ENCODE data around the gene PTPN23.
A peak's percentile ranks its signal among the peaks of the same experiment; 100 is the strongest.
"Not testable (repeated sequence)": the region's sequence is repeated elsewhere in the genome, so short reads cannot be mapped to it uniquely, and the experiment has no call there.

PTPN23 gene, protein sequence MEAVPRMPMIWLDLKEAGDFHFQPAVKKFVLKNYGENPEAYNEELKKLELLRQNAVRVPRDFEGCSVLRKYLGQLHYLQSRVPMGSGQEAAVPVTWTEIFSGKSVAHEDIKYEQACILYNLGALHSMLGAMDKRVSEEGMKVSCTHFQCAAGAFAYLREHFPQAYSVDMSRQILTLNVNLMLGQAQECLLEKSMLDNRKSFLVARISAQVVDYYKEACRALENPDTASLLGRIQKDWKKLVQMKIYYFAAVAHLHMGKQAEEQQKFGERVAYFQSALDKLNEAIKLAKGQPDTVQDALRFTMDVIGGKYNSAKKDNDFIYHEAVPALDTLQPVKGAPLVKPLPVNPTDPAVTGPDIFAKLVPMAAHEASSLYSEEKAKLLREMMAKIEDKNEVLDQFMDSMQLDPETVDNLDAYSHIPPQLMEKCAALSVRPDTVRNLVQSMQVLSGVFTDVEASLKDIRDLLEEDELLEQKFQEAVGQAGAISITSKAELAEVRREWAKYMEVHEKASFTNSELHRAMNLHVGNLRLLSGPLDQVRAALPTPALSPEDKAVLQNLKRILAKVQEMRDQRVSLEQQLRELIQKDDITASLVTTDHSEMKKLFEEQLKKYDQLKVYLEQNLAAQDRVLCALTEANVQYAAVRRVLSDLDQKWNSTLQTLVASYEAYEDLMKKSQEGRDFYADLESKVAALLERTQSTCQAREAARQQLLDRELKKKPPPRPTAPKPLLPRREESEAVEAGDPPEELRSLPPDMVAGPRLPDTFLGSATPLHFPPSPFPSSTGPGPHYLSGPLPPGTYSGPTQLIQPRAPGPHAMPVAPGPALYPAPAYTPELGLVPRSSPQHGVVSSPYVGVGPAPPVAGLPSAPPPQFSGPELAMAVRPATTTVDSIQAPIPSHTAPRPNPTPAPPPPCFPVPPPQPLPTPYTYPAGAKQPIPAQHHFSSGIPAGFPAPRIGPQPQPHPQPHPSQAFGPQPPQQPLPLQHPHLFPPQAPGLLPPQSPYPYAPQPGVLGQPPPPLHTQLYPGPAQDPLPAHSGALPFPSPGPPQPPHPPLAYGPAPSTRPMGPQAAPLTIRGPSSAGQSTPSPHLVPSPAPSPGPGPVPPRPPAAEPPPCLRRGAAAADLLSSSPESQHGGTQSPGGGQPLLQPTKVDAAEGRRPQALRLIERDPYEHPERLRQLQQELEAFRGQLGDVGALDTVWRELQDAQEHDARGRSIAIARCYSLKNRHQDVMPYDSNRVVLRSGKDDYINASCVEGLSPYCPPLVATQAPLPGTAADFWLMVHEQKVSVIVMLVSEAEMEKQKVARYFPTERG (N-terminal part only)

DNA sequence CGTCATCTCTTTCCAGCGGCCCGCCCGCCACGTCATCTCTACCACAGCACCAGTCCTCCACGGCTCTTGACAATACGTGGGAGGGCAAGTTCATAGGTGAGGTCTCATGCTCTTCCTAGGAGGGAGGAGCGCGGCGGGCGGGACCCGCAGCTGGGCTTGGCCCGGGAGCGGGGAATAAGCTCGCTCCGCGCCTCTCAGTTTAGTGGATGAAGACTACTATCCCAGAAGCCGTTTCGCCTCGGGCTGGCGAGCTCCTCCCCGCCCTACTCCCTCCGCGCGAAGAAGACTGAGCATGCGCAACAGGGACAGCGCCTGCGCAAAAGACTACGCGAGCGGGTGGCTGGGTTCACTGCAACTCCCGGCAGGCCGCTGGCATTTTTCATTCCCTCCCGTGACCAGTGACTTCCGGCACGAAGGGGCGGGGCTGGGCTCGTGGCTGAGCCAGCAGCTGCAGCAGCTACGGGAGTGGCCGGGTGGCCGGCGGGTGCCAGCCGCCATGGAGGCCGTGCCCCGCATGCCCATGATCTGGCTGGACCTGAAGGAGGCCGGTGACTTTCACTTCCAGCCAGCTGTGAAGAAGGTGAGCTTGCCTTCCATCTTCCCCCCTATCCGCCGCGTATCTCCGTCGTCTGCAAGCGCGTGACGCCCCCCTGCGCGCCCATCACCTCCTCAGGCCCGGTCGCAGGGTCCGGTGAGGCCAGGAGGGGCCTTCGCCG, at the start of gene PTPN23:
PTPN23 (plus strand) TSS at position 421 of the 716 bp plus-strand sequence; CDS start at position 497, 76 bp downstream.
- DNase-seq (ENCODE audit: low read depth in 2 of 2), result peak; percentile 94 to 96

DNA sequence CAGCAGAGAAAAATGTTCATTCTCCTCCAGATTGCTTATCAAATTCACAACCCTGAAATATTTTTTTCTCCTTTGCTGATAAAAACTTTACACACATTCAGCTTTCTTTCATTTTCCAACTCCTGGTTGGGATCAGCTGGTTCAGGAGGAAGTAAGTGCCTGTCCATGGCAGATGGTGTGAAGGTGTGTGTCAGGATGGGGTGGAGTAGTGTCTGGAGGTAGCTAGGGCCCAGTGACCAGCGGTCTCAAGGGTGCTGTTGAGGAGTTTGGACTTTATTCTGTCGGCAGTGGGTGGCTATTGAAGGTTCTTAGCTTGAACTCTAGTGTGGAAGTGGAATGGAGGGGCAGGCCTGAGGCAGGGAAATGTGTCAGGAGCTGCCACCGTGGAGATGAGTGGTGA, 46.9 kb upstream of the PTPN23 start:
- no peak for DNase-seq (ENCODE audit: low read depth in 2 of 2)

DNA sequence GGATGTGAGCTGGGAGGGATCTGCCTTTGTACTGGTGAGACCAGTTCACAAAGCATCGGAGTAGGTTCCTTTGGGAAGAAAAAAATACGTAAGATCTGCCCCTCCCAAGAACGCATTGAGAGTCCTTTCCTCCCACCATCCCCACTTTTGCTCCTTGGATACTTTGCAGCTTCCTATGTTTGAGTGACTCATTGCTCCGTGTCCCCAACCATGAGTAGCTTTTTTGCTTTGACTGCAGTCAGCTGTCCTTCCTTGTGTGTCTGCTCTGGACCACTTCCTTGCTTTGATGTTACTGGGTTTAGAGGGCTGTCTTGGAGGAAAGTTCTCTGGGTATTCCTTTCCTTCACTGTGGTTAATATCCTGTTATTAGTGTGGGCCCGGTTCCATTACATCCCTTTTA, 43.2 kb upstream of the PTPN23 start:
- DNase-seq (ENCODE audit: low read depth in 2 of 2), result no peak

DNA sequence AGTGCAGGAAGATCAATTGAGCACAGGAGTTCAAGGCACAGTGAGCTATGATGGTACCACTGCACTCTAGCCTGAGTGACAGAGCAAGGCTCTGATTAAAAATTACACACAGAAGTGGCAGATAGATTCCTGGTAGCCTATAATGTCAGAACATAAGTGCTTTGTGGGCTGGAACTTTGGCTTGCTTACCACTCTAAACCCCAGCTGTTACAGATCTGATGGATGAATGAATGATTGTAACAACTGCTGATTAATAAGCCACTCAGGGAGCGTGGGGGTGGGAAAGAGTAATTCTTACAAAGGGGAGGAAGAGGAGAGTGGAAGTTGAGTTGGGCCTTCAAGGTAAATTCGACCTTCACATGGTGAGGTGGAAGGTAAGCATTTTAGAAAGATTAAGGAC, 40.9 kb upstream of the PTPN23 start:
- no peak for DNase-seq (ENCODE audit: low read depth in 2 of 2)

DNA sequence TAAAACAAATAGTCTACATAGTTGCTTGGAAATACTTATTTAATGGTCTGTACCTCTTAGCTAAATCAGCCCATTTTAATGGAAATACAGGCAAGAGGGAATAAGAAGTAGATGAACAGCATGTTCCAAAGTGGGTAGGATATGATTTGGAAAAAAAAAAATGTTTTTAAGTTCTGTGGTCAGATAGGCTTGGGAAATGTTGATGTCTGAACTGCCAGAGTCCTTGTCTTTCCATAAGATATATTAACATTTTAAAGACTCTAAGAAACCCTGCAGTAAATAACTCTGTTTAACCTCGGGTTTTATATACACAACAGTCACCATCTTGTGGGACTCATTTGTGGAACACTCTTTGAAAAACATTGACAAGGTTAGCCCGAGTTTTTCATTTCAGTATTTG, 40.0 kb upstream of the PTPN23 start:
- DNase-seq (ENCODE audit: low read depth in 2 of 2), result no peak

DNA sequence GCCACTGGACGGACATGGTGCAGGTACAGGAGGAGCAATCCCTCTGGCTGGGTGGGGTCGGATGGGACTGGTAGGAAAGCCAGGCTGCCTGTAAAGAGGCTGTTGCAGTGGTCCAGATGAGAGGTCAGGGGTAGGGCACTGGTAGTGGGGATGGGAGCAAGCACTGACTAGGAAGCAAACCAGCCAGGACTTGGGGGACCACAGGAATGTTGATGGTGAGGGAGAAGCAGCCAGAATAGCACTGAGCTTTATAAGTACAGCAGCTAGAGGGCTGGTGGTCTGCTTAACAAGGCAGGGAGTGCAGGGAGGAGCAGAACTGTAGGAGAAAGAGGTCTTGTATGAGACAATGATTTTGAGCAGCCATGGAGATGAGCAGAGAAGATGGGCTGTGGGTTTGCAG, 38.7 kb upstream of the PTPN23 start:
- no peak for DNase-seq (ENCODE audit: low read depth in 2 of 2)

DNA sequence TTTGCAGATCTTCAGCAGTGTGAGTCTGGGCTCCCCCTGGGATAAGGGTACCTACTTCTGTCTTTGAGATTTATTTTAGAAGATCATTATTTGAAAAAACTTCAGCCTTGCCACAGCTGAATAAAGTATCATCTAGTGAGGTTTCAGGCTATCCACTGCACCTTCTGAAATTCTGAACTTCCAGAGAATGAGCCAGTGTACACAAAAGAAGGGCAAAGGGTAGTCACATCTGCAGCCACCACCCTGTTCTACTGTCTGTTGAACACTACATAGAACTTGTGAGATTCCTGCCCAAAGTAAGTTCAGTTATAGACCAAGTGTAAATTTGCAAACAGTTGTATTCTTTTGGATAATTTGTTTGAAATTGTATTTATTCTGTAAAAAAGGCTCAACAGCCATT, 38.0 kb upstream of the PTPN23 start:
- no peak for DNase-seq (ENCODE audit: low read depth in 2 of 2)

DNA sequence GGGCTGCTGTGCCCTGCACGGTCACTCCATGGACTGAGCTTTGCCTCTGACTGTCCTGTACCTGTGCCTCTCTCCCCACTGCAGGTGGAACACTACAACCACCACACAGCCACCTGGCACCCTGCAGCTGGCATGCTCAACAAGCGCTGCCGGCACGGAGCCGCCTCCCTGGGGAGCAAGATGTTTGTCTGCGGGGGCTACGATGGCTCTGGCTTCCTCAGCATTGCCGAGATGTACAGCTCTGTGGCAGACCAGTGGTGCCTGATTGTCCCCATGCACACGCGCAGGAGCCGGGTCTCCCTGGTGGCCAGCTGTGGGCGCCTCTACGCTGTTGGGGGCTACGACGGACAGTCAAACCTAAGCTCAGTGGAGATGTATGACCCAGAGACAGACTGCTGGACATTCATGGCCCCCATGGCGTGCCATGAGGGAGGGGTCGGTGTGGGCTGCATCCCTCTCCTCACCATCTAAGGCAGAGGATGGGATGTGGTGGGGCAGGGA, 37.3 kb upstream of the PTPN23 start:
- no peak for DNase-seq (ENCODE audit: low read depth in 2 of 2)

DNA sequence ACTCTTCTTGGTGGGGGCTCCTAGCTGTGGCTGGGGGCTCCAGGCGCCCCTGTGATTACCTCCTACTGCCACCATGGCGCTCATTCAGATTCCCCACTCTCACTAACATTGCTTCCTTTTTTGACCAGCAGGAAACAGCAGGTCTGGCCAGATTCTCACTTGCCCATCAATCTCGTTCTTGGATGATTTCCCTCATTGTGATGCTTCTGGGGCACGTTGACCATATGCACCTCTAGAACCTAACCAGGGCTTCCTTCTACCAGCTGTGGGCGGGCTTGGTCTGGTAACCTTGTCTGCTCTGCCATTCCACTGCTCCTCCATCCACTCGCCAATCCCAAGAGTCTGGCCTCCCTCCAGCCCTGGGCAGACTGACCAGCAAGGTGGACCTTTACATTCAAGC, 35.9 kb upstream of the PTPN23 start:
- DNase-seq (ENCODE audit: low read depth in 2 of 2), result no peak

DNA sequence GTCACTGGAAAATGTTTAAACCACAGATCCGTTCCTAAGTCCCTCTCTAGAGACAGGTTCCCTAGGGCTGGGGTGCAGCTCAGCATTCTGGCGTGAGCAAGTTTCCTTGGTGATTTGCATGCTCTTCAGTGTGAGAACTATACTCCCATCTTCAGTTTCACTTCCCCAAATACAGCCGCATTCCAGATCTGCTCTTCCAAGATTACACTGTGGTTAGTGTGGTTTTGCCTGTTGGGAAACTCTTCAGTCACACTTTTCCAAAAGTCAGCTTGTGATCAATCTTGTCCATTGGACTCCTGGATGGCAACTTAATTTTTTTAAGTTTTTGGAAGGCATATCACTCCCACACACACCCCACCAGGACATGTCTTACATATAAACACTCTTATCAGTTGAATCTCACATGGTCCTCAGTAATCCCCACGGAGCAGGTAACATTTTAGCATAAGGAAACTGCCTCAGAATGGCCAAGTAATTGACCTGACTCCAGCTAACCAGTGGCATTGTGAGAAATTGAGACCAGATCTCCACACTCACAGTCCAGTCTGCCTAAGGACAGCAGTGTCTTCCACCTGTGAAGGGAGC, 33.5 kb upstream of the PTPN23 start:
- peak; percentile 56 to 60 for DNase-seq (ENCODE audit: low read depth in 2 of 2)

DNA sequence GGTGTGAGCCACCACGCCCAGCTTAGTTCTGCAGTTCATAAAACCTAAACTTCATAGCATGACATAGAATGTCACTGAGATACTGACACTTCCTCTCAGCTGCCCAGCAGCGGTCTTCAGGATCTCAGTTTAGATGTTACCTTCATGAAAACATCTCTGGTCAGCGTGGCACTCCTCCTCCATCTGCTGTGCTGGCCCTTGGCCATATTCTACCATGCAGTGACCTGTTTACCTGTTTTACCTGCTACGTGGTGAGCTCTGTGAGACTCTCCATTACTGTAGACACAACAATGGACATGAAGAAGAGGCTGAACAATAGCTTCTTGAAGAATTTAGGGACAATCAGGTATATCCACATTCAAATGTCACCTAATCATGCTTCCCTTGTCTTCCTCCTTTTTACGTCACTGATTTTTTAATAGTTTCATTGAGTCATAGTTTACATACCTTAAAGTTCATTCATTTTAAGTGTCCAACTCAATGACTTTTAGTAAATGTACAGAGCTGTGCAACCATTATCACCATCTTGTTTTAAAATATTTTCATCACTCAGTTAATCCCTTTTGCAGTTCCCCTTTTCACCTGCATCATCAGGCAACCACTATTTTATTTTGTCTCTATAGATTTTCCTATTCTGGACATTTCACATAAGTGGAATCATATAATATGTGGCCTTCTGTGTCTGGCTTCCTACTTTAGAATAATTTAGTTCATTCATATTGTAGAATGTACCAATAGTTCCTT, 32.2 kb upstream of the PTPN23 start:
- DNase-seq (ENCODE audit: low read depth in 2 of 2), result no peak

DNA sequence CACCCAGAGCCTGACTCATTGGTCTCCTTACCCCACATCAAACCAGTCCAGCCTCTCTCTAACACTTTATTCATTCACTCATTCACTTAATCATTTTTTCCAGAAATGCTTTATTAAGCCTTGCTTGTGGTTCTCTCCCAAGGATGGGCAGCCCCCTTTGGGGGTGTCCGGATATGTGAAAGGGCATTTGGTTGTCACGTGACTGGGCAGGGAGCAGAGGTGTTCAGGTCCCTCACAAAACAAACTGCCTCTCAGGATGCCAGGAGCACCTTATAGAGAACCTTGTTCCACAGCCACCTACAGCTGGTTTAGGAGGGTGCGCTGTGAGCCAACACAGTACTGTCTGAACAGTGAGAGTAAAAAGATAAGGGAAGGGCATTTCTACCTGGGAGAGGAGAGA, 25.8 kb upstream of the PTPN23 start:
- no peak for DNase-seq (ENCODE audit: low read depth in 2 of 2)

DNA sequence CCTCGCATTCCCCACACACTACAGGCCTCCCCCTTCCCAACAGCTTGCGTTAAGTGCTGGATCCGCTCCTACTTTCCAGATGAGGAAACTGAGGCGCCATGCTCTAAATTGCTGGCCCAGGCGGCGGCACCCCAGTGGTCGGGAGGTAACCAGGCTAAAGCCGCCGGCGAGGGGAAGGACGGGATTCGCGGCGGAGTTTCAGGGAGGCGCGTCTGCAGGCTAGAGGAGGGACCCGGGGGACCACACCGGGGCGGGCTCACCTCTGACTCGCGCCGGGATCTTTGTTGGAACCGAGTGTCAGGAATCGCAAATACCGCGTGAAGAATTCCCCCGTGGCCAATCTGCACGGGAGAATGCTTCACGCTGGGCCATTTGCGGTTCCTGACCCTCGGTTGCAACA, 24.6 kb upstream of the PTPN23 start:
- DNase-seq (ENCODE audit: low read depth in 2 of 2), result no peak

DNA sequence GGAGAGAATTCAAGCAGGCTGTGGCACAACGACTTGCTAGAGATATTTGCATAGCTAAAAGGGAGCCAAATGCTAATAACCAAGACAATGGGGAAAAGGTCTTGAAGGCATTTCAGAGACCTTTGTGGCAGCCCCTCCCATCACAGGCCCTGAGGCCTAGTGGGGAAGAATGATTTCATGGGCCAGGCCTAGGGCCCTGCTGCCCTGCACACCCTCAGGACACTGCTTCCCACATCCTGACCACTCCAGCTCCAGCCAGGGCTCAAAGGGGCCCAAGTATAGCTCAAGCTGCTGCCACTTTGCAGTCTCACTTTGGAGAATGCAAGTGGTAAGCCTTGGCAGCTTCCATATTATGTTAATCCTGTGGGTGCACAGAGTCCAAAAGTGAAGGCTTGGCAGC, 21.5 kb upstream of the PTPN23 start:
- no peak for DNase-seq (ENCODE audit: low read depth in 2 of 2)

DNA sequence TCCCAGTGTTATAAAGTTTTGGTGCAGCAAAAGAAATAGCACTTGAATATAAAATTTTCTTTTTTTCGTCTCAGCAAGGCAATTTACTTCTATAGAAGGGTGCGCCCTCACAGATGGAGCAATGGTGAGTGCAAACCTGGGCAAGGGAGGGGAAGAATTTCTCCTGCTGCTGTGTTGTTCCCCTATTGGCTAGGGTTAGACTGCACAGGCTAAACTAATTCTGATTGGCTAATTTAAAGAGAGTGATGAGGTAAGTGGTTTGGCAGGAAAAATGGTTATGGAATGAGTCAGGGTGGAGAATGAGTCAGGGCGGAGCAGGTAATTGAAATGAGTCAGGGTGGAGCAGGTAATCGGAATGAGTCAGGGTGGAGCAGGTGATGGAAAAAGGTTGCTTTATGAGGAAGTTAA, 20.7 kb upstream of the PTPN23 start:
- DNase-seq (ENCODE audit: low read depth in 2 of 2), result not testable (repeated sequence)

DNA sequence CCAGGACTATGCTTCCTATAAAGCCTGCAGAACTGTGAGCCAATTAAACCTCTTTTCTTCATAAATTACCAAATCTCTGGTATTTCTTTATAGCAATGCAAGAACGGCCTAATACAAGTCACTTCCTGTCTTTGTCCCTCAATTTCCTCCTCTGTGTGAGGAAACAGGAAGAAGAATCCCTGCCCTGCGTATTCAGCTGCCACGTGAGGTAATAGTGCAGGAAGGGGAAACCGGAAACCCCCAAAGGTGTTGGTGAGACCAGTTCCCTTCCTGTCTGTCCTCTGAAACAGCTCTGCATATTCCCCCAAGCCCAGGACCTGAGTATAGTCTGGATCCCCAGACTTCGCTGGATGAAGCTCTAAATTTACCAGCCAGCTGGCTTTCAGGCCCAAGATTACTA, 18.1 kb upstream of the PTPN23 start:
- no peak for DNase-seq (ENCODE audit: low read depth in 2 of 2)

DNA sequence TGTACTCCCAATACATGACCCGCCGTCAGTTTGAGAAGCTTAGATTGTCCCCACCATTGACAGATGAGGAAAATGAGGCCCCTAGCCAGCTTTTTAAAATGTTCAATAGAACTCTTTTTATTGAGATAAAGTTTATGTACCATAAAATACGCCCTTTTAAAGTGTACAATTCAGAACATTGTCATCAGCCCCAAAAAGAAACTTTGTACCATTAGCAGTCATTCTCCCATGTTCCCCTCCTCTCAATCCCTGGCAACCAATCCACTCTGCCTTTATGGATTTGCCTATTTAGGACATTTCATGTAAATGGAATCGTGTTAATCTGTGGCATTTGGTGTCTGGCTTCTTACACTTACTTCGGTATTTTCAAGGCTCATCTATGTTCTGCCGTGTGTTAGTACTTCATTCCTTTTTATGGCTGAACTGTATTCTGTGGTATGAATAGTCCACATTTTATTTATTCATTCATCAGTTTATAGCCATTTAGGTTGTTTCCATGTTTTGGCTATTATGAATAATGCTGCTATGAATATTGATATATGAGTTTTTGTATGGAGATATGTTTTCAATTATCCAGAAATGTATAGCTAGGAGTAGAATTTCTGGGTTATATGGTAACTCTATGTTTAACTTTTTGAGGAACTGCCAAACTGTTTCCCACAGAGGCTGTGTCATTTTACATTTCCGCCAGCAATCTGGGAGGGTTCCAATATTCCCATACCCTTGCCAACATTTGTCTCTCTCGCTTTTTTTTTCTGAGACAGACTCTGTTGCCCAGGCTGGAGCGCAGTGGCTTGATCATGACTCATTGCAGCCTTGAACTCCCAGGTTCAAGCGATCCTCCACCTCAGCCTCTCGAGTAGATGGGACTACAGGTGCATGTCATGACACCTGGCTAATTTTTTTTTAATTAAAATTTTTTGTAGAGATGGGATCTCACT, 15.3 kb upstream of the PTPN23 start:
- peak; percentile 88 for DNase-seq (ENCODE audit: low read depth in 2 of 2)

DNA sequence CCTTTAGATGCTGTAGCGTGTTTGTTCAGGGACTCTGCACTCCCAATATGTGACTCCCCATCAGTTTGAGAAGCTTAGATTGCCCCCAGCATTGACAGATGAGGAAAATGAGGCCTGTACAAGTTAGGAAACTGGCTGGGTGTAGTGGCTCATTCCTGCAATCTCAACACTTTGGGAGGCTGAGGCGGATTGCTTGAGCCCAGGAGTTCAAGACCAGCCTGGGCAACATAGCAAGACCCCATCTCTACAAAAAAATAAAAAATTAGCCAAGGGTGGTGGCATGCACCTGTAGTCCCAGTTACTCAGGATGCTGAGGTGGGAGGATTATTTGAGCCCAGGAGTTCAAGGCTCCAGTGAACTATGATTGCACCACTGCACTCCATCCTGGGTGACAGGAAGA, 14.0 kb upstream of the PTPN23 start:
- DNase-seq (ENCODE audit: low read depth in 2 of 2), result no peak

DNA sequence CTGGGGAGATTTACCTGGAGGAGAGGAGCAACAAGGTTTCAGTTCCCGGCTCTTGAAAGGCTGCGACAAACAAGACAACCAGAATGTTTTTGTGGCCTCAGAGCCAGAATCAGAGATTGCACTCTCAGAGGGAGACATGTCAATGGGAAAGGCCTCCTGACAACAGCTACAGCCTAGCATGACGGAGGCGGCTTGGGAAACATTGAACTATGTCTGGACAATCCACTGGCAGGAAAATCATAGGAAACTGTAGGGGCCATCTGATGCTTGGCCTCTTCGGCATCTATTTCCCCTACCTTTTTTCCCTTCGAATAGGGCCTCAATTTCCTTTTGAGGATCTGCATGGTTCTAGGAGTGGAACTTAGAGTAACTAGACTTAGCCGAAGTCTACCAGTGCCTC, 13.2 kb upstream of the PTPN23 start:
- no peak for DNase-seq (ENCODE audit: low read depth in 2 of 2)
